GM18861 (cell line): ENCODE data around the gene C3.
"Not testable (repeated sequence)": the region's sequence is repeated elsewhere in the genome, so short reads cannot be mapped to it uniquely, and the experiment has no call there.

Experiments
- ATAC-seq: cut with Tn5 transposase; IDR thresholded peaks from one replicate; pipeline ENCODE4 v1.9.1; 2021; ENCODE audit not compliant: unreplicated experiment

Gene C3

DNA sequence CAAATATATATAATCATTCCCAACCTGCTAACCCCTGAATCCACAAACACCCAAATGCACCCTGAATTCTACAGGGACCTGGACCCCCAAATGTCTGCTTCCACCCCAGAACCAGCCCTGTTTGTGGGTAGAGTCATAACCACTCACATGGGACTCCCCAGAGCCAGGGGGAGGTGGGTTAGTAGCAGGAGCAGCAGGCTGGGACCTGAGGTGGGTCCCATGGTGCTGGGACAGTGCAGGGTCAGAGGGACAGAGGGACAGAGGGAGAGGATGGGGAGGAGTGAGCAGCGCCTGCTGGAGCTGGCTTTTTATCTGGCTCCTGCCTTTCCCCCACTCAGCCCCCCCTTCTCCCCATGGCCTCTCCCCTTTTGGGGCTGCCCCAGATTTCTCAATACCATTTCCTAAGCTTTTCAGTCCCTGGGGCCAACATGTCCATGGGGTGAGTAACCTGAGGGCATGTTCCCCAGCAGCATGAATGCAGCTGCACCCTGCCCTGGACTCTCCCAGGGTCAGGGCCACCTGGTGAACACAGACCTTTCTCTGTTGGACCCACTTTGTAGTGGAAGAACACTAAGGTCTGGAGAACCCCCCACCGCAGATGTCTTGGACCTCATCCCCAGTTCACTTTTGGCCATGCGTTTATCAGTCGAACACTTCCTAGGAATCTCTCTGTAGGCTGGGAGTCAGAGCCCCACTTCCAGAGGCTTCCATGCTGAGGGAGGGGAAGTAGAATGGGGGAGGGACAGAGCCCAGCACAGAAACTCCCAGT, at the start of gene C3:
C3 (minus strand) TSS at position 282 of the 769 bp plus-strand sequence; CDS start at position 221, 61 bp downstream.
- ATAC-seq: no peak

DNA sequence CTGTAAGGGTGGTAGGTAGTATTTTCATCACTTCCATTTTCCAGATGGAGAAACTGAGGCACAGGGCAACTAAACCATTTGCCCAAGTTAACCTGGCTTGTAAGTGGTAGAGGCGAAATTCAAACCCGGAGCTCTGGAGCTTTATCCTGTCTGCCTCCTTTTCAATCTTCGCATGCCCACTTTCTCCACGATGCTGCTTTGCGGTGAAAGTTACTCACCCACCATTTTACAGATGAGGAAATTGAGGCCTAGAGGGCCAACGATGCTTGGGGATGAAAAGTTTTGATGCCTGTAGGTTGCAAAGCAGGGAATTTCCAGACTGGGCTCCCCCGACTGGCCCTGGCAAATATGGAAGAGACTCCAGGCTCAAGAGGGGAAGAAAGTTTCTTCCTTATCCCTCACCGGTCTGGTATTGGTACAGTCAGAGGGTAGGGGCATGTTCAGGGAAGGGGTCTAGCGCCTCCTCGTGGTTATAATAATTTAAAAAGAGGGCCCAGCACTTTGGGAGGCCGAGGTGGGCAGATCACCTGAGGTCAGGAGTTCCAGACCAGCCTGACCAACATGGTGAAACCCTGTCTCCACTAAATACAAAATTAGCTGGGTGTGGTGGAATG, 48.7 kb upstream of the C3 start:
- ATAC-seq: no peak

DNA sequence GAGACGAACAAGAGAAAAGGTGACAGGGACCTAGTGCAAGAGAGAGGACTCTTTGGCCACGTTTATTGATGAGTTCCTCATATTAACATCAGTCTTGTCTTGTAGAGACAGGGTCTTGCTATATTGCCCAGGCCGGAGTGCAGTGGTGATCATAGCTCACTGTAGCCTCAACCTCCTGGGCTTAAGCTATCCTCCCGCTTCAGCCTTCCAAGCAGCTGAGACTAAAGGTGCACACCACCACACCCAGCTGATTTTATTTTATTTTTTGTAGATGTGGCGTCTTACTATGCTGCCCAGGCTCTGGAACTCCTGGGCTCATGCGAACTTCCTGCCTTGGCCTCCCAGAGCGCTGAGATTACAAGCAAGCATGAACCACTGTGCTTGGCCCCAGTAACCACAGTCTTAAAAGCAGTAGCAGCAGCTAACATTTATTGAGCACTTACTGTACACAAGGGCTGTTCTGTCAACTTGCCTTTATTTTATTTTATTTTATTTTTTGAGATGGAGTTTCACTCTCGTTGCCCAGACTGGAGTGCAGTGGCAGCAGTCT, 47.9 kb upstream of the C3 start:
- ATAC-seq: no peak

DNA sequence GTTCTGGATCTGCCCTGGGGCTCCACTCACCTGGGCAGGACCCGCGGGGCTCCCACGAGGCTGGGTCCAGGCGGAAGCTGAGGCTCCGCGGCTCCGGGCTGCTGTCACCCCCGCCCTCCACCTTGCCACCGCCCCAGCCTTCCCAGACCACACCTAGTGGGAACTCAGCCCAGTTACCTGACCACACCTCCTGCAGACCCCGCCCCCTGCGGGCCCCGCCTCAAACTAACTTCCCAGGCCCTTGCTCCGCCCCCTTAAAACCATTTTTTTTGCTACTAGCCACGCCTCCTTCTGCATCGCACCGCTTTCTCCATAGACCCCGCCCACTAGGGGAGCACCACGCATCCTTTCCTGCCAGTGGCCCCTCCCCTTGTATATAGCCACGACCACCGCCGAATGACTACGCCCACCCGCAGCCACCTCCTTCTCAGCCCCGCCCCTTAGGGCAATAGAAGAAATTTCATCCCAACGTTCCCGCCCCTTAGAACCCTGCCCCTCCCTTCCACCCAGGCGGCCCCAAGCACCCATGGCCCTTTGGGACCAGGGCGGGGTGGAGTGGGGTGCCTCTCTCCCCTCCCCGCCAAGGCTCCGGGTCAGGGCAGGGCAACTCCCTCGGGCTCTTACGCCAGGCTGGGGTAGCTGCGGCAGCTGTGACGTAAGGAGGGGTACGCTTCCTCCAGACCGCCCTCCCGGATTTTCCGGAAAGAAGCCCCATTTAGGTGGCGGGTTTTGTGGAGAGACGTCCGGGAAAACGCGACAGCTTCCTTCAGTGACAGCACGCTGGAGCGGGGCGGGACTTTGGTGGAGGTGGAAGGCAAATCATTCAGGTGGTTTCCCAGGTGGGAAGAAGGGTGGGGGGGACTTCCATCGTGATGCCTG, 47.1 kb upstream of the C3 start, which contains the start of gene SH2D3A:
SH2D3A (minus strand) TSS at position 79 of the 879 bp plus-strand sequence. CDS start 3,687 bp downstream, outside the sequence.
- peak; percentile 48 for ATAC-seq

DNA sequence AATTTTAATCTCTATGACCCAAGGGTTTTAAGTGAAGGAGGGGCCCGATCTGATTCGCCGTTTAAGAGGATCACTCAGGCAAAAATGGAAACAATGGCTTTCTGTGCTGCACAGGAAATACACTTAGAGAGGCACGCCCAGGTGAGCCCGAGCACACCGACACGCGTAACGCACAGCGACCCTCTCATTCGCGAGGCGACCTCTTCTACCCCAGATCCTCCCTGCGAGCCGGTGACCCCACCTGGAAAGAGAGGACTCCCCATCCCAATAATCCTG, 46.6 kb upstream of the C3 start:
- no peak for ATAC-seq

DNA sequence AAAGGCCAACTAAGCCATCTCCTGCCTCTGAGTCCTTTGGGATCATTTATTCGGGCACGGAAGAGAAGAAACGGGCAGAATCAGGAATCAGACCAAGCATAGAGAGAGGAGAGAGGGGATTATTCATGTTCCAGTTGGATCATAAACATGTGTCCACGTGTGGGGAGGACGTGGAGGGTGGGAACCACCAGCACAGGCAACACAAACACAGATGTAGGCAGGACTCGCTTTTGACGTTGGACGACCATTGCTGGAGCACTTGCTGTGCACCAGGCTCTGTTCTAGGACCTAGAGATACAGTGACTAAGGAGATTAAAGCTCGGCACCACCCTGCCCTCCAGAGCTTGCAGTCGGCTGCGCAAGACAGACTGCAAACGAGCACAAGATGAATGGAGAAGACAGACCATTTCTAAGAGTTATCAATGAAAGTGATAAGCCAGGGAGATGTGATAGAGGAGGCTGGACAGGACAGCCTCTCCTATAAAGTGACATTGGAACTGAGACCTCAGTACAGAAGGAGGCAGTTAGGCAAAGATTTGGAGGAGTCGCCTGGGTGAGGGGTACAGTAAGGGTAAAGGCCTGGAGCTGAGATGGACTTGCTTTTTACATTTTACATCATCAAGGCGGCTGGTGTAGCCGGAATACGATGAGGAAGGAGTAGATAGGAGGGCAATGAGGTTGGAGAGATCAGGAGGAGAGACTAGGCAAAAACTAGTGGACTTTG, 46.1 kb upstream of the C3 start:
- no peak for ATAC-seq

DNA sequence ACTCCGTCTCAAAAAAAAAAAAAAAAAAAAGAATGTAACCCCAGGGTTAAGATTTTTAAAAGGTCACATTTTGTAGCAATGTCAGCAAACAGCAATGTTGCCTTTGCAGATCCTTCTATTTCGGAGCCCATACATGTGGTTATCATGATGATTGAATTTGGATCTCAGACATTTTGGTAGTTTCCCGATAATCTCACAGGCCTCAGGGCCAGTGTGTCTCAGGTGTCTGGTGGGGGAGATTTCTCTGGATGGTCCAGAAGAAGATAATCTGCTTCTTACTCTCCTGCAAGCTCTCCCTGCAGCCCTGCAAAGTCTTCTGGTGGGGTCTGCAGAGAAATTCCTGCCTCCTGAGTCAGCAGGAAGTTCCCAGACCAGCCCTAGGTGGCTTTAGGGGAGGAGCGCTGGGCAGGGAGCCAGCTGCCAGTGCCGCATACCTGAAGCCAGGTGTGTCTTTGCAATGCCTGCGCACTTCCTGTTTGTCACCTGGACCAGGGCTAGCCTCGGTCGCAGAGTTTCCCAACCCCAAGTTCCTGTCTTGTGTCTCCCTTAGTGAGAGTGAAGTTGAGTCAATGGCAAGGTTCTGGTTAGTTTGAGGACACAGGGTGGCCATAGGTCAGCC, 45.4 kb upstream of the C3 start:
- ATAC-seq: no peak

DNA sequence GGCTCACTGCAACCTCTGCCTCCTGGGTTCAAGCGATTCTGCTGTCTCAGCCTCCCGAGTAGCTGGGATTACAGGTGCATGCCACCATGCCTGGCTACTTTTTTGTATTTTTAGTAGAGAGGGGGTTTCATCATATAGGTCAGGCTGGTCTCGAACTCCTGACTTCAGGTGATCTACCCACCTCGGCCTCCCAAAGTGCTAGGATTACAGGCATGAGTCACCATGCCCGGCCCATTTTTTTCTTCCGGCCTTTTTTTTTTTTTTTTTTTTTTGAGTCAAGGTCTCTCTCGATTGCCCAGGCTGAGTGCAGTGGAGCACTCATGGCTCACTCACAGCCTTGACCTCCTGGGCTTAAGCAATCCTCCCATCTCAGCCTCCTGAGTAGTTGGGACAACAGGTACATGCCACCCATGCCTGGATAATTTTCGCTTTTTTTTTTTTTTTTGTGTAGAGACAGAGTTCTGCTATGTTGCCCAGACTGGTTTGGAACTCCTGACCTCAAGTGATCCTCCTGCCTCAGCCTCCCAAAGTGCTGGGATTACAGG, 41.9 kb upstream of the C3 start:
- ATAC-seq: not testable (repeated sequence)

DNA sequence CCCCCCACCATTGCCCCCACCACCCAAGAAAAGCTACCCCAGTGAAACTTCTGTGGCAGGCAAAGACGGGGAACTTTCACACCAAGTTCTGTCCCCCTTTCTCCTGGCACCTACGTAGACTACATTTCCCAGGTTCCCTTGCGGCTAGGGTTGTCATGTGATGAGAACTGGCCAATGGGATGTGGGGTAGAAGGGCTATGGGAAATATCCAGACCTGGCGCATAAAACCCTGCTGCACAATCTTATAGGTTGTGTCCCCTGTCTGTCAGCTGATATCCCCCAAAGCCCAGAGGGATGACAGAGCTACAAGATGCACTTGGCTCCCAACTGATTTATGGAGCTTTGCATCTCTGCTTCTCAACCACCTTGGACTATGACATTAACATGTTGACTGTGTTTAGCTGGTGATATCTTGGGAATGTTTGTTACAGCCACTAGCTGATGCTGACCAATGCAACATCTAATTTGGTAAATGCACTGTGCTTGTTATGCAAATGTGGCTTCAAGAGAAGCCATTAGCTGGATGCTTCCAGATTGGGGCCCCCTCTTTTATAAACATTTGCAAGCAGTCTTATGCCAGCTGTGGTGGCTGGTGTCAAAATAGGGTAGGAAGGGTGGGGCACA, 40.7 kb upstream of the C3 start:
- no peak for ATAC-seq

DNA sequence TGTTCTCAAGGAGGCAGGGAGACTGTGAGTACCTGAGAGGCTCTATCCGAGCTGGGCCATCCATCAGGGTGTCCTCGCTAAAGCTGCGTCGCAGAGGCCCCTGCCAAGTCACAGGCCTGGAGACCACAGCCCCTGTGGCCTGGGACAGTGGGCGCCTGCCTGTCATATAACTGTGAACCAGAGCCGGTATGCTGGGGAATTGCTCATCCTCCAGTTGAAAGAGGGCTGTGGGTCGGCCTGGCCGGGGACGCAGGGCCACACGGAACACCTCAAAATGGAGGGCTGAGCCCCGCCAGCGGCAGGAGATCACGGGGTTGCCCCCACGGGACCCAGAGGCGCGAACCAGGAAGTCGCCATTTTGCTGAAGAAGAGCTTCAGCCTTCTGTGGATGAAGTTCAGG, 40.2 kb upstream of the C3 start:
- no peak for ATAC-seq

DNA sequence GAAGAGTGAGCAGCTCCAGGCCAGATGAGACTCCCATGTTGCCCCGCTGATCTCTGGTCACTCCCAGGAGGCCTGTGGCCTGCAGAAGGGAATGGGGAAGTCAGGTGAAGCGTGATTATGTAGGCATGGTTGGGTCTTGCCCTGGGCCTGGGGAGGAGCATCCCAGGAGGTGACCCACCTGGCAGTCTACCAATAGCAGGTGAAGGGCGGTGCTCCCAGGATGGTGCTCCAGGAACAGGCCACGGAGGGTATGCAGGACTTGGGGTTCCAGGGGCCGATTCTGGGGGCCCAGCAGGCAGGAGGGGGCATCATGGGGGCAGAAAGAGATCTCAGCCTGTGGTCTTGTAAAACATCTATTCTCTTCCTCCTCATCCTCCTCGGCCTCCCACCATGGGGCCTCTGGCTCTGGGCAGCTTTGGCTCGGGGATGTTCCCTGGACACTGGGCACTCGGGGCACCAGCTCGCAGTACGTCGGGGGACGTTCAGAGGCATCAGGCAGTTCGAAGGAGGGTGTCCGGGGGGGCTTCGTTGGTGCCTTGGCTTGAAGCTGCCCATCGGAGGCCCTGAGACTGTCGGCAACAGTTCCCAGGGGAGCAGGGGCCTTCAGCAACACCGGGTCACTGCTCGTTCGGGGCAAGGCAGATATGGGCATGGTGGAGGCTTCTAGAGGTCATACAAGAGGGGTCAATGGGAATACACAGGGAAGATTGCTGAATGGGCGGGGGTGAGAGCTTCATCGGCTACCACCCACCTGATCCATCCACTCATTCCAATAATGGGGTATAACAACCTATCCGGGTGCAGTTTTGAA, 34.4 kb upstream of the C3 start:
- ATAC-seq: no peak

DNA sequence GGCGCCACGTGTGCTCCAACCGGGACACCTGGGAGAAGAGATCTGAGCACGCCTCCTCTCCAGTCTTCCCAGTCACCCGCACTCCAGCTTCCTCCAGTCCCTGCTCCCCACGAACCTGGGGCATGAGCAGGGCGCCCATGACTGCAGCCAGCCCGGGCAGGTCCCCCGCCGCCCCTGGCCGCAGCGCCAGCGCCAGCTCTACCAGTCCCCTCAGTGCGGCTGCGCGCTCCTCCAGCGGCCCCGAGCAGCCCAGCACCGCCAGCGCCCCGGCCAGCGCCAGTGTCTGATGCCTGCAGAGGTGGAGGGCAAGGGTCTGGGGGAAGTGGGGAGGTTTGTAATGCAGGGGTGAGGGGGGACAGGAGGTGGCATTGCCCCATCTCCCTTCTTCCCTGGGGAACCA, 33.7 kb upstream of the C3 start:
- no peak for ATAC-seq

DNA sequence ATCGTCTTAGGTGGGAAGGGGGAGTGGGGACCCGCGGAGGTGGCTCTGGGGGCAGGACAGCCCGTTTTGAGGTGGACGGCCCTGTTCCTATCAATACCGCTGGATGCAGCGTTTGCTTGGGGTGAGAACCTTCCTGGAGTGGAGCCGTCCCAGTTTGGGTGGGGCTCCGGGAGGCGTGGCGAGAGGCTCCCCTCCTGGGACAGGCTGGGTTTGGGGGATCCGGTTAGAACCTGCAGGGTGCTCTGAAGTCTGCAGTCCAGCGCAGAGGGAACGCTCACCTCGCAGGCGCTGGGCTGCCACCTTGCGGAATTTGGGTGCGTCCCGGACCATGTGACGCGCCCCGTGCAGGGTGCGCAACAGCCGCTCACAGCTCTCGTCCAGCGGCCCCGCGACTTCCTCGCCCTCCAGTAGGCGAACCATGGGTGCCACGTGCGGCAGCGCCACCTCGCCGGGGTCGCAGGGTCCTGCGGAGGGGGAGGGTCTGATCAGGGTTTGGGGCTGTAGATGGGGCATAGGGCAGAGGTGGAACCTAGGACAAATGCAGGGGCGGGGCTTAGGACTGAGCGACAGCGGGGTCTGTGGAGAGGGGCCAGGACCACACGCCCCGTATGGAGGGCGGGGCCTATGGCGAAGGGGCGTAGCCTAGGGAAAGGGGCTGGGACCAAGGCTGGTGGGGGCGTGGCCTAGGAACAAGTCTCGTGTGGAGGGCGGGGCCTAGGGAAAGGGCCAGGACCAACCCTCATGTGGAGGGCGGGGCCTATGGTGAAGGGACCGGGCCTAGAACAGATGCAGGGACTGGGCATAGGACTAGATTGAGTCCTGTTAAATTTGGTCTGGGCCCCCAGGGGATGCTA, 33.0 kb upstream of the C3 start:
- ATAC-seq: peak; percentile 70

DNA sequence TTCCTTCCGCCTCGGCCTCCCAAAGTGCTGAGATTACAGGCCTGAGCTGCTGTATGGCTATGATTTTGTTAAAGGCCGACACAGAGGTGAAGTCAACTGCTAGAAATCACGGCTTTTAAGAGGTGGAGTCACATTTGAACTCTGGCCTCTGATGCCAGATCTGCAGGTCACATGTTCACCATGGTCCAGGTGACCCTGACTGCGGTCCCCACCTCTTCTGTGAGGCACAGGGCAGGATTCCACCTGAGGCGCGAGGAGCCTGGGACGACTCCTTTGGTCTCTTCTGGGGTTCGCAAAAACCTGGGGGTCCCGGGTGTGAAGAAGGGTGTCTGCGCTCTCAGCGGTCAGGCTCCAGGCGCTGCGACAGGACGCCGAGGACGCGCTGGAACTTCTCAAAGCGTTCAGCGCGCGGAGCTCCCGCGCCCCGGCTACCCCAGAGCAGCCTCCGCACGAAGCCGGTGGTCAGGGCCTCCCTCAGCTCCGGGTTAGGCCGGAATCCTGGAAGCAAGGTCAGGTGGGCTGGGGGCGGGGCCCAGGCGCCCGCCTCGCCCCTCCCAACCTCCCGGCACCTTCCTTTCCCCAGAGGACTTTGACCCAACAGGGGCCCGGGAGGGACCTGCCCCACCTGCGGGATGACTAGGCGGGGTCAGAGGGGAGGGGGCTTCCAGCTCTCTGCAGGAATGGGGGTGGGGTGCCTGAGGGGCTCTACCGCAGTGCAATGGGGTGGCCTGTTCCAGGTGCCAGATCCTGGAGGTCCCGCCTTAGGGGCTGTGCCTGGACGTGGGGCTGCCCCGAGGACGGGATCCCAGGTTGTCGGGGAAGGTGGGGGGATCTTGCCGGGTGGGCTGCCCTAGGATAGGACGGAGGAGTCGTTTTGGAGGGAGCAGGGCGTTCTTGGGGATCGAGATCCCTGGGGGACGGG, 32.1 kb upstream of the C3 start:
- ATAC-seq: no peak

DNA sequence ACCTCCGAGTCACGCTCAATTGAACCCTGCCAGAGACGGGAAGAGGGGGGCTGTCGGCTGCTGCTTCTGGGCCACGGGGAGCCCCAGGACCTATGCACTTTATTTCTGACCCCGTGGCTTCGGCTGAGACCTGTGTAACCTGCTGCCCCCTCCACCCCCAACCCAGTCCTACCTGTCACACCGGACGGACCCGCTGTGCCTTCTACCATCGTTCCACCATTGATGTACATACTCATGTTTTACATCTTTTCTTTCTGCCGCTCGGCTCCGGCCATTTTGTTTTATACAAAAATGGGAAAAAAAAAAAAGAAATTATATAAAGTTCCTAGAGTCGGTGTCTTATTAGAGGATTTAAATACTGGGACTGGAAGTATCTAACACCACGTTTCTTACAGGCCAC, 30.7 kb upstream of the C3 start:
- no peak for ATAC-seq

DNA sequence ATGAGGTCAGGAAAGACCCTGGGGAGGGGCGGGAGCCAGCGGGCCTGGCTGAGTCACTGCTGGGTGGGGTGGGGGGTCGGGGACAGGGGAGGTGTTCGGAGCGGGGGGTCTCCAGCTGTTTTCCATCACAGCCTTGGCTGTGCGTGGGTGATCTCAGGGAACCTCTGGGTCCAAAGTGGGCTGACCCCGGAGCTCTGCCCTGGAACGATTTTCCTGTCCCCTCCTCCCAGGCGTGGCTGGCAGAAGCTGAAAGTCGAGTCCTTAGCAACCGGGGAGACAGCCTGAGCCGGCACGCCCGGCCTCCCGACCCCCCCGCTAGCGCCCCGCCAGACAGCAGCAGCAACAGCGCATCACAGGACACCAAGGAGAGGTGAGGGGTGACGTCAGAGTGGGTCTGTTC, 29.6 kb upstream of the C3 start:
- no peak for ATAC-seq

DNA sequence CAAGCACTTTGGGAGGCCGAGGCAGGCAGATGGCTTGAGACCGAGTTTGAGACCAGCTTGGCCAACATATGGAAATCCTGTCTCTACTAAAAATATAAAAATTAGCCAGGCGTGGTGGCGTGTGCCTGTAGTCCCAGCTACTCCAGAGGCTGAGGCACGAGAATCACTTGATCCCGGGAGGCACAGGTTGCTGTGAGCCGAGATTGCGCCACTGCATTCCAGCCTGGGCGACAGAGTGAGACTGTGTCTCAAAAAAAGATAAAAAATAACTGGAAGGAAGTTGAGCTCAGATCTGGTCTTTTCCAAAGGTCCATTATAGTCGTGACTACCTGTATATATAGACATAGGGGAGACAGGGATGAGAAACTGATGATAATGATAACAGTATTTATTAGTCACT, 28.1 kb upstream of the C3 start:
- ATAC-seq: not testable (repeated sequence)
